ENCODE results near the gene ADAM15.
A peak's percentile ranks its signal among the peaks of the same experiment; 100 is the strongest.

- TF ChIP-seq CTCF (IDR thresholded peaks at IDR 0.05; ENCODE audit: low read length) (peak; percentile 83), EZH2 (IDR thresholded peaks at IDR 0.05; ENCODE audit: borderline replicate concordance, low read length) (no peak)
These were observed 6.1 kb upstream of the ADAM15 start for GRCh38 chr1:155044812-155045657.

All from OCI-LY1 (cell line).